ENCODE results near the gene GAS2L2.

DNA sequence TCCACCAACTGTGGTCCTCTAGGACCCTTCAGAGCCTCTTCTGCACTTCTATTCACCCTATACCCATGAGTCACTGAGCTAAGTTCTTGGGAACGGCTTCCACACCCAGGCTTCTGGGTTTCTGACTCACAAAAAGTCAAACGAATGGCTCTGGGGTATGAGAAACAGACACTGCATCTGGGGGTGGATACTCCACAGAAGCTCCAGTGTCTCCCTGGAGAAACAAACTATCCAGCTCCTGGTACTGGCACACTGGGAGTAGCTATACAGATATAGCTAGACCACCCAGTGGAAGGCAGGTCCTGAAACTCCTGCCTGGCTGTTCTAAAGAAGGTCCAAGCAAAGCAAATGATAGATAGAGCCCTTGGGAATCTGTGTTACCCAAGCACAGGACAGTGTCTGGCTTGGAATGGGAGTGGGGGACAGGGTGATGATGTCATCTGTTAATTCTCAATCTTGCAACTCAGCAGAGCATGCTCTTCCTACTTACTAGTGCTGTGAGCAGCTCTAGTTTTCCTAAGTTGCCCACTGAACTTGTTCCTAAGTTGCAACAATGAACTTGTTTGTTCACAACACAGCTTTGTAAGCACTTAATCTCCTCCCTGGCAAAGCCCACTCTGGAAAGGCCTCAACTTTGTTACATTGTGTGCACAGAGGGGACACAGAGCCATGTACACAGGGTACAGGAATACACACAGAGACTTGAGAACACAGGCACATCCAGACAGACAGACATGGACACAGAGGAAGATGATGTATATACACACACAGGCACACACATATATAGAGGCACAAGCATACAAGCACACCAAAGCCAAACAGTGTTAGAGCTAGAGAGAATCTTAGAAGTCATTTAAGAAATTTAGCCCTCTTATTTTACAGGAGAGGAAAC is 35.7 kb upstream of the GAS2L2 start:
- TF ChIP-seq, protein P1, sequence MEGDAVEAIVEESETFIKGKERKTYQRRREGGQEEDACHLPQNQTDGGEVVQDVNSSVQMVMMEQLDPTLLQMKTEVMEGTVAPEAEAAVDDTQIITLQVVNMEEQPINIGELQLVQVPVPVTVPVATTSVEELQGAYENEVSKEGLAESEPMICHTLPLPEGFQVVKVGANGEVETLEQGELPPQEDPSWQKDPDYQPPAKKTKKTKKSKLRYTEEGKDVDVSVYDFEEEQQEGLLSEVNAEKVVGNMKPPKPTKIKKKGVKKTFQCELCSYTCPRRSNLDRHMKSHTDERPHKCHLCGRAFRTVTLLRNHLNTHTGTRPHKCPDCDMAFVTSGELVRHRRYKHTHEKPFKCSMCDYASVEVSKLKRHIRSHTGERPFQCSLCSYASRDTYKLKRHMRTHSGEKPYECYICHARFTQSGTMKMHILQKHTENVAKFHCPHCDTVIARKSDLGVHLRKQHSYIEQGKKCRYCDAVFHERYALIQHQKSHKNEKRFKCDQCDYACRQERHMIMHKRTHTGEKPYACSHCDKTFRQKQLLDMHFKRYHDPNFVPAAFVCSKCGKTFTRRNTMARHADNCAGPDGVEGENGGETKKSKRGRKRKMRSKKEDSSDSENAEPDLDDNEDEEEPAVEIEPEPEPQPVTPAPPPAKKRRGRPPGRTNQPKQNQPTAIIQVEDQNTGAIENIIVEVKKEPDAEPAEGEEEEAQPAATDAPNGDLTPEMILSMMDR (IDR thresholded peaks at IDR 0.05 in 4 of 5, conservative IDR thresholded peaks at IDR 0.05 in 1 of 5): no peak
- no peak for TF ChIP-seq POLR2A (IDR thresholded peaks at IDR 0.05)
